Astrocyte of the cerebellum (primary cell): ENCODE results near the gene IFNB1.

Experiments
- DNase-seq: peaks from one replicate; pipeline ENCODE4 v3.0.0-alpha.2; 2011; ENCODE audit warnings: low read depth
- H3K4me3 ChIP-seq: 2 replicates; pipeline ENCODE4 v1.5.1; 2011; ENCODE audit warnings: mild to moderate bottlenecking, low read depth, low read length, moderate library complexity
- CTCF ChIP-seq: IDR thresholded peaks from 2 replicates; pipeline ENCODE4 v1.5.1; 2012; ENCODE audit warnings: low read length, low read depth, moderate library complexity, mild to moderate bottlenecking; ENCODE audit errors: missing control alignments
- in situ Hi-C: cut with HindIII; loops from 2 replicates; pipeline ENCODE4 v1.10.0; 2017; ENCODE audit warnings: low sequenced_read_pairs

The IFNB1 gene

GRCh38 chr9:21075484-21075883 lies 2.3 kb downstream of the IFNB1 start:
- peak; percentile 15 for TF ChIP-seq CTCF
- in situ Hi-C loops: no loop called here
- DNase-seq: no peak
- H3K4me3 ChIP-seq: no peak overlapping the region

GRCh38 chr9:21070906-21071305 lies 6.8 kb downstream of the IFNB1 start:
- in situ Hi-C loops: no loop called here
- no peak for DNase-seq
- TF ChIP-seq CTCF: no peak
- no peak overlapping the region for H3K4me3 ChIP-seq

- peak; percentile 93 for DNase-seq
- in situ Hi-C loops: no loop called here
- TF ChIP-seq CTCF: peak; percentile 19
- H3K4me3 ChIP-seq: no peak overlapping the region
Measured at GRCh38 chr9:21070171-21070571, 7.6 kb downstream of the IFNB1 start.

GRCh38 chr9:21060919-21061561 lies 16.7 kb downstream of the IFNB1 start:
- peak; percentile 44 for DNase-seq
- in situ Hi-C loops: no loop called here
- H3K4me3 ChIP-seq: no peak overlapping the region
- peak; percentile 15 for TF ChIP-seq CTCF

GRCh38 chr9:21056931-21057330 lies 20.8 kb downstream of the IFNB1 start:
- DNase-seq: peak; percentile 13
- in situ Hi-C loops: no loop called here
- no peak overlapping the region for H3K4me3 ChIP-seq
- TF ChIP-seq CTCF: no peak

GRCh38 chr9:21053851-21054250 lies 23.9 kb downstream of the IFNB1 start:
- in situ Hi-C loops: no loop called here
- H3K4me3 ChIP-seq: no peak overlapping the region
- no peak for TF ChIP-seq CTCF
- no peak for DNase-seq
